ENCODE results near the gene TREML4. TPM values are rescaled to one million over a fixed set of nuclear protein-coding genes. Genes with fewer than 3 reads are reported as not detected.
A peak's percentile ranks its signal among the peaks of the same experiment; 100 is the strongest.

Gene TREML4, protein sequence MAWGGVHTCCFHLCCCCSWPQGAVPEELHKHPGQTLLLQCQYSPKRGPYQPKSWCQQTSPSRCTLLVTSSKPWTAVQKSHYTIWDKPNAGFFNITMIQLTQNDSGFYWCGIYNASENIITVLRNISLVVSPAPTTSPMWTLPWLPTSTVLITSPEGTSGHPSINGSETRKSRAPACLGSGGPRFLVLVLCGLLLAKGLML
- total RNA-seq: not detected

DNA sequence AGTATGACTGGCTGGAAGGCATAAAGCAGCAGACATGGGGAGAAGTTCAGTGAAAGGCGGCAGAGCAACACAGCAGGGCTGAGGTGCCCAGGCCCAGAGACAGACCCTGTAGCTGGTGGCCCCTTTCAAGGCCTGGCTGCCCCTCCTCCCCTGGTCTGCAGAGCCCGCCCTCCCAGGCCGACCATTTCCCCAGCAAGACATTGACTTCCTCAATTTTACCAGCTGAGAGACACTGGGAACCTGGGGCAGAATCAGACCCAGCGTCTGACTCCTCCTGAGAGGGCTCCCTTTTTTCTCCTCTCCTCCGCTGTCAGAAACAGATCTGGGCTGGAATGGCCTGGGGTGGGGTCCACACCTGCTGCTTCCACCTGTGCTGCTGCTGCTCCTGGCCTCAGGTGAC, at the start of gene TREML4:
Gene TREML4 (plus strand): TSS at position 254 of the 400 bp plus-strand sequence. CDS start 79 bp downstream, at position 333.

DNA sequence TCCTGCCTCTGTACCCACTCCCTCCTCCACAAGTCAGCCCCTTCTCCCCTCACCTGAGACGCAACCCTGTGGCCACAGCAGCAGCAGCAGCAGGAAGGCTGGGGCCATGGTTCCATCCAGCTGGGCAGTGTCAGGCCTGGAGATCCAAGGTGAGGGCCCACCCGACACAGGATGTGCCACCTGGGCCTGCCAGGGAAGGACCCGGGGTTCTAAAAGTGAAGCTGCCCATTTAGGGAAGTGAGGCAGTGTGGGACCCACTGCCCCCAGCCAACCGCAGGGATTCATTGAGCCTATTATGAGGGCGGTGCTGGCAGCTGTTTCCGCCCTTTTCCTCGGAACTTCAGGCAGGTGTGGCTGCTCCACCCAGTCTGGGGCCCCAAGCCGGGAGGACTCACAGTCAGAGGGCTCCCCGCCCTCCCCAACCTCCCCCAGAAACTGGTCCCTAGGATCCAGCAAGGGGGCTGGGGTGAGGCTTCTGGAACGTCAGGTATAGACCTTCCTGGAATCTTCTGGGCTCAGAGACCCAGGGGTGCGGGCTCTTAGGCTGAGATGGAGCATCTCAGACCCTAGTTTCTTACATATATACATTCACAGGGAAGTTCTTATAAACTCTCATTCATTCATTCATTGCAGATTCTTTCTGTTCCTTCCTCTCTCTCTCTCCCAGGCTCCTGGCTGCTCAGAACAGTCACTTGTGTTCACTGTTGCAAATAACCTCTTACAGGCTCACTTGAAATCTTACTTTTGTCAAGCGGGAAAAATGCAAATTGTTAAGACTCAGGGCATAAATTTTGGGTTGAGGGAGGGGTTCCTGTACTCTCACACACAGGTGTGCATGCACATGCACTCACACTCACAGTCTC, 27.0 kb upstream of the TREML4 start, which contains the start of gene TREML2:
Gene TREML2 (minus strand): TSS at position 249 of the 863 bp plus-strand sequence. CDS start 141 bp downstream, at position 108.

GRCh38 chr6:41286544-41287346, 58.6 kb downstream of the TREML4 start, which contains the start of gene TREM1:
TSS of gene TREM1 (minus strand) at chr6:41286682. CDS start at chr6:41286655, 27 bp downstream.

Small RNA genes lying within 50 kb of the gene (small RNA-seq; reads per million reads assigned to genes)
- not detected for gene AL391903.2
- gene AL391903.3: not detected
- gene RNA5SP207: 0.26 reads per million, percentile 9 among the genes with 10 or more reads in this experiment

Other genes starting within 250 kb of the TREML4 start
- 0.23 TPM for gene UNC5CL, start 189.1 kb upstream of the TREML4 start, total RNA-seq
- gene TSPO2, start 185.9 kb upstream of the TREML4 start, total RNA-seq: not detected
- not detected for gene APOBEC2, start 175.1 kb upstream of the TREML4 start, total RNA-seq
- 16.1 TPM for gene OARD1, start 156.0 kb upstream of the TREML4 start, total RNA-seq
- gene NFYA, start 155.4 kb upstream of the TREML4 start, total RNA-seq: 36.2 TPM
- not detected for gene TREML1, start 74.0 kb upstream of the TREML4 start, total RNA-seq
- gene TREM2, start 65.2 kb upstream of the TREML4 start, total RNA-seq: 8.5 TPM
- not detected for gene TREML2, start 27.2 kb upstream of the TREML4 start, total RNA-seq
- gene TREM1, start 58.3 kb downstream of the TREML4 start, total RNA-seq: not detected
- gene NCR2, start 107.3 kb downstream of the TREML4 start, total RNA-seq: not detected